GM19372 (cell line): ENCODE measurements around the gene DUS1L.
A peak's percentile ranks its signal among the peaks of the same experiment; 100 is the strongest.

Source experiments
- ATAC-seq: cut with Tn5 transposase; IDR thresholded peaks from one replicate; pipeline ENCODE4 v1.9.1; 2021; ENCODE audit warnings: mild to moderate bottlenecking, low read depth, moderate library complexity; ENCODE audit not compliant: unreplicated experiment

The DUS1L gene

DNA sequence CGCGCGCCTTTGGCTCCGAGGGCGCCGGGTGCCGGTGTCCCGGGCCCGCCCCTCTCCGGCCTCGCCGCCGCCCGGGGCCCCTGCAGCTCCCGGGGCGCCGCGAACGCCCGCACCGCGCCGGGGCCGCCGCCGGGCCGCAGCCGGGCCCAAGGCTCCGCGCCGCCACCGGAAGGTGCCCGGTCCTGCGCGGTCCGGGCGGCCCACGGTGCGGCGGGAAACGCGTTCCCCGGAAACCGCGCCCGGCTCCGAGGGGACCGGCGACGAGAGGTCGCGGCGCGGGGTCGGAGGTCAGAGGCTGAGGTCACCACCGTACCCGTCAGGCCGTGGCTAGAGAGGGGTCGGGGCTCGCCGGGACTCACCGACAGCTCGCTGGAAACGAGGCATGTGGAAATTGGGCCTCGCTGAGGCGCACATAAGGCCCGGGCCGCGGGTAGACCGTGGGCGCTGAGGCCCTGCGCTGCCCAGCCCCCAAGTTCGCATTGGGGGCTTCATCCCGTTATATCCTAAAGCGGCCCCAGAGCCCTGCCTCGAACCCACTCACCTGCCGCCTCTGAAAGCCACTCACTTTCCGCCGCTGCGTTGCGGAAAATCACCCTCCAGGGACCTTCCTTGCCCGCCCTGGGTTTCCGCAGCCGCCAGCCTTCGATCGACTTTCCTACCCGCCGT lies at the start of gene DUS1L:
Gene DUS1L, minus strand, starts transcription at position 167 of the 666 bp plus-strand sequence. CDS start 745 bp downstream, outside the sequence.
- peak; percentile 74 for ATAC-seq

DNA sequence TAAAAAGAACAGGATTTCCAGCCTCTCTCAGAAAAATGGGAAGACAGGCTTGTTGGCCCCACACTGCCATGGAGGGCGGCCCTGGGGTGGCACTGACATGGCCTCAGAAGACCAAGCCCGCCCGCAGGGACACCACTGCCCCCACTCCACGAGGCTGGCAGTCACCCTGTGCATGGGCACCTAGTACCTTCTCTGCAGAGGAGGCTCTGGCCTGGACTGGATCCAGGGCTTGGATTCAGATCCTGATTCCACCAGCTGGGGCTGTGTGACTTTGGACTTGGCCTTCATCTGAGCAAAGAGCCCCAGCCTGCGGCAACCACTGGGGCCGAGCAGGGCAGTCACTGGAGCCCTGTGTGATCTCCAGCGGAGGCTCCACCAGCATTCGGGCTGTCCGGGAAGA lies 49.3 kb upstream of the DUS1L start:
- ATAC-seq = no peak

- no peak for ATAC-seq
Observed at GRCh38 chr17:82114447-82114846, 48.8 kb upstream of the DUS1L start.

DNA sequence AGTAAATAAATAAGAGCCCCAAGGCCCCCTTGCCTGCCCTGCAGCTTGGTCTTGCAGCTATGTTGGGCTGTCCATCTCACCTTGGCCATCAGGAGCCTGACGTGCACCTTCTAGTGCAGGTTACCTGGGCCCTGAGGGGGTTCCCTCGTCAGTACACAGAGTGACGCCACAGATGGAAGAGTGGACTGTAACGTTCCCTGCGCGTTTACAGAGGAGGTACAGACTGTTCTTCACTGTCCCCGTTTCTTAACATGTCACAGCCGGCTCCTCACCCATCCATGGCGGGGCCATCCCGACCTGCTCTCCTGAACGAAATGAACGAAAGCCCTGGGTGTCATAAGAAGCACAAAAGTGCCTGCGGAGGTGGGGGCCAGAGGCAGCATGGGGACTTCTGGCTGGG lies 48.3 kb upstream of the DUS1L start:
- no peak for ATAC-seq

- ATAC-seq = no peak
Observed at GRCh38 chr17:82113422-82113821, 47.8 kb upstream of the DUS1L start.

GRCh38 chr17:82112914-82113311 lies 47.3 kb upstream of the DUS1L start:
- no peak for ATAC-seq

DNA sequence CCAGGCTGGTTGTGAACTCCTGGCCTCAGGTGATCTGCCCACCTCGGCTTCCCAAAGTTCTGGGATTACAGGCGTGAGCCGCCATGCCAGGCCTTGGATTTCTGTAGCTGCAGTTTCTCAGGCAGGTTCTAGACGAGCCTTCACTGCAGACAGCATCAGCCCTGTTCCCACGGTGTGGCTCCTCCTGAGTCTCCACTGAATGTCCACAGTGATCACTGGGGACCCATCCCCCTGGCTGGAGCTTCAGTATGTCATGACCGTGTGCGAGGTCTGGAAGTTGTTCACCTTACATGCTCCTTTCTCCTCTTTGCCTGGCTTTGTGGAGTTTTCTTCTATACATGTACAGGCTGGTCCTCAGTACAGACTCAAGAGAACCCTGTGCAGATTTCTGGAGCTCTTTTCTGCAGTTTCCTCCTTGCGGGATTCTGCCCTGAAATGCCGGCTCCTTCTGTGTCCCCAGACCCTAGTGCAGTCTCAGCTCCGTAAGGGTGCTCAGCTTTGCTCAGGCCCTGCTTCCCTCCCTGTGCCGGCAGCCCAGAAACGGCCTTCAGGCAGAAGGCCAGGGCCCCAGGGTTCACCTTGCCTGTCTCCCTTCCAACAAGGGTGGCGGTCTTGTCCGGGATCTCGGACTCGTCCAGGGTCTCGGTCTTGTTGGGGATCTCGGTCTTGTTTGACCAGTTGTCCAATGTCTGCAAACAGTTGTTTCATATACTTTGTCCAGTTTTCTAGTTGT lies 46.7 kb upstream of the DUS1L start:
- ATAC-seq = no peak

DNA sequence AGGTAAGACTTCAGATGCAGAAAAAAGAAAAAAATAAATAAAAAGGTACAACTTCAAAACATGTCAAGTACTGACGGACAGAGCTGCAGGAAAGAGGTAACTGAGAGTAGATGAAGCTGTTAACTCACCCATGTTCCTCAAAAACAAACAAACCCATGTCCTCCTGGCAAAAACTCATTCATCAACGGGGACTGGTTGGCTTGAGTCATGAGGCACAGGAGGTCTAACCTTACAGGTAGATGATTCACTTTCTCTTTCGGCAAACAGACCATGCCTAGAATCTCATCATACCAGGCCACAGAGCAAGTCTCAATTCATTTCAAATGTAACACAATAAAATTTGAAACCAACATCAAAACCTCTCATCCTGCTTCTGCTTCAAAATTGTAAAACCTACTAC lies 44.7 kb upstream of the DUS1L start:
- no peak for ATAC-seq

- no peak for ATAC-seq
Observed at GRCh38 chr17:82108961-82109475, 43.4 kb upstream of the DUS1L start.

GRCh38 chr17:82108496-82108945 lies 42.9 kb upstream of the DUS1L start:
- no peak for ATAC-seq

- no peak for ATAC-seq
Observed at GRCh38 chr17:82108038-82108437, 42.4 kb upstream of the DUS1L start.

DNA sequence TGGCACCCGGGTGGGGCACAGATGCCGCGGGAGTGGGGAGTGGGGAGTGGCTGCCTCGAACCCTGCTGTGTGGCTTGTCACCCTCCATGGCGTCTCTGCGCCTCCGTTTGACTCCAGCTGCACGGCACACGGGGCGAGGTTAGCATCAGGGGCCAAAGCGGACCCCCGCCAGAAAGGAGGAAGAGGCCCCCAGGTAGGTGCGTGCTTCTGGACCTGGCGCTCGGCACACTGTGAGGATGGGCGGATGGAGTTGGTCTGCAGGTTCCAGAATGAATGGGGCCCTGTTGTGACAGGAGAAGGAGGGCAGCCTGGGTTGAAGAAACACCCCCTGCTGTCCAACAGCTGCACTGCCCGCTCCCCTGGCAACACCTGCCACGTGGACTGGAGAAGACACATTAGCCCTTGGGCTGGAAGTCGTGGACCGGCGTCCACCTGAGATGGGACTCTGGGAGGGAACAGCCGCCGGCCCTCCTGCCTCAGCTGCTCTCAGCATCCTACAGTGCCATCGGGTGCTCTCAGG lies 41.8 kb upstream of the DUS1L start:
- ATAC-seq = no peak

DNA sequence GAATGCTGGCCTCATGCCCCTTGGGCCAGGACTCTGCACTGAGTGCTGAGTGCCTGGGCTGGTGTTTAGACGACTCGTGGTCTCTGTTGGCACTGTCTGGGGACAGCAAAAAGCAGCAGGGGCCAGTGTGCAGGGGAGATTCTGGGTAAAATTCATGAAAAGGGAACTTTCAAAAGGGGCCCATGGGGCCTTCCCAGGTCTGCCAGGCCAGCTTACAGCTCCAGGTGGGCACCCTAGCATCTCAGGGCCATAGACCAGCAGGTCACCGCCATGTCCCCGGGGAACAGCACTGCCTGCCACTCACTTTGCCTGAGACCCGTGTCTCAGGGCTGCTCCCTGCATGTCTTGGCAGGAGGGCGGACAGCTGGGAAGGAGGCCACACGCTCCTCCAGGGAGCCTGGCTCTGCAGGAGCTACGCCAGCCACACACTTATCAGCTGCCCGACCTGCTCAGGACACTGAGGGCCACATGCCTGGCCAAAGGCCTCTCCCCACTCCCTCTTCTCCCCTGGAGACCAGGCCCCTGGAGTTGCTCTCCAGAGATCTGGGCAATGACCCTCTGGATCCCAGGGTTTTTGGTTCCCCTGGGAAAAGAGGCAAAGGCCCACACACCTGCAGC lies 41.2 kb upstream of the DUS1L start:
- ATAC-seq = no peak

- peak; percentile 81 for ATAC-seq
Observed at GRCh38 chr17:82105882-82106687, 40.5 kb upstream of the DUS1L start.

DNA sequence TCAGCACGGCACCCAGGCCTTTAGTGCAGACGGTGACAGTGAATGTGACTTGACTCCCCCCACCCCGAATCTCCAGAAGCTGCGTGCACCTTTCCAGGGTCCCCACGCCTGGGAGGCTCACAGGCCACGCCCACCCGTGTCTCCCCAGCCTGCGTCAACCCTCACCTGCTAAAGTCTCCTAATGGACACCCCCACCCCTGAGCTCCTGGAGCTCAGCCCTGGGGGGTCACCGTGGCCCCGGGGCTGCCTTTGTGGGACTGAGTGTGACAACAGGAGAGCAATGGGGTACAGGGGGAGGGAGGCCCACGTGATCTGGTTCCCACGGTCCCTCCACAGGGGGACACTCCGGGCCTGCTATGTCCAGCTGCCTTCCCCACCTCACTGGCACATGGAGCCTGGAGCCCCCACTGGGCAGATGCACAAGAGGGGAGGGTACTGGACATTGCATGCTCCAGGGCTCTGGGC lies 39.8 kb upstream of the DUS1L start:
- no peak for ATAC-seq

DNA sequence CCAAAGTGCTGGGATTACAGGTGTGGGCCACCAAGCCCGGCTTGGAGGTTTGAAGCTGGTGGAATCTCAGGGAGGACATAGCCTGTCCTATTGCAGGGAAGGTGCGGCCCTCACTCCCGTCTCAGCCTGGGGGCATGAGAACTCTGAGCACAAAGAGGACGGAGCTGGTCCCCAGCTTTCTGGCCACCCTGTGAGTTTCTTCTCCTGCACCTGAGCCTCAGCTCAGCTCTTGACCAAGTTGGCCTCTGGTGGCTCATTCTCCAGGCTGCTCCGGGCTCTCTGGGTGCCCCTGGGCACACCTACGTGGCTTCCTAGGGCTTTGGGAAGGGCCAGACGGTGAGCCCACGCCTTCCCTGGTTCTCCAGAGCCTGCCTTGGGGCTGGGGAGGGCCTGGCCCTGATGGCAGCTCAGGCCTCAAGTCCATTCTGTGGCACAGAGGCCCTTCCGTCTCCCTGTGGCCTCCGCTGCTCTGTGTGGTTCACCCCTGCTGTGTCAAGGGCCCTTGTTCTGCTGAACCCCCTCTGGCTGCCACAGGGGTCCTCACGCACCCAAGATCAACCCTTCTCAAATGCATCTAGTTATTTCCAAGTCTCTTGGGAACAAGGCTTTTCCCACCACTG lies 39.3 kb upstream of the DUS1L start:
- no peak for ATAC-seq

GRCh38 chr17:82103553-82104451 lies 38.2 kb upstream of the DUS1L start:
- ATAC-seq = no peak

GRCh38 chr17:82101767-82102679 lies 36.4 kb upstream of the DUS1L start:
- ATAC-seq = no peak
